Muscle layer of duodenum (tissue), 2 donors: ENCODE measurements around the gene LTBP2.

Source experiments
- H3K27ac ChIP-seq: one replicate; pipeline ENCODE4 v1.7.0; 2013; ENCODE audit warnings: mild to moderate bottlenecking, low read length
- H3K27me3 ChIP-seq: one replicate; pipeline ENCODE4 v1.7.0; 2013; ENCODE audit warnings: low read depth, mild to moderate bottlenecking, control low read depth, low read length
- H3K36me3 ChIP-seq, 2 donors: one replicate each; pipeline ENCODE4 v1.7.0; 2013; ENCODE audit warnings: low read length in 2 of 2, control low read depth in 1 of 2, mild to moderate bottlenecking in 1 of 2; ENCODE audit not compliant: insufficient read depth in 2 of 2, control insufficient read depth in 1 of 2
- H3K4me1 ChIP-seq, 2 donors: one replicate each; pipeline ENCODE4 v1.7.0; 2013; ENCODE audit warnings: low read length in 2 of 2, mild to moderate bottlenecking in 2 of 2, control low read depth in 1 of 2, moderate library complexity in 1 of 2; ENCODE audit not compliant: insufficient read depth in 2 of 2, control insufficient read depth in 1 of 2
- H3K4me3 ChIP-seq, 2 donors: one replicate each; pipeline ENCODE4 v1.7.0; 2013; ENCODE audit warnings: low read length in 2 of 2, low read depth in 1 of 2, mild to moderate bottlenecking in 1 of 2
- H3K9me3 ChIP-seq, 2 donors: one replicate each; pipeline ENCODE4 v1.7.0; 2013; ENCODE audit warnings: low read length in 2 of 2, control low read depth in 1 of 2, mild to moderate bottlenecking in 1 of 2; ENCODE audit not compliant: control insufficient read depth in 1 of 2
- donor health status: healthy.

Gene LTBP2

DNA sequence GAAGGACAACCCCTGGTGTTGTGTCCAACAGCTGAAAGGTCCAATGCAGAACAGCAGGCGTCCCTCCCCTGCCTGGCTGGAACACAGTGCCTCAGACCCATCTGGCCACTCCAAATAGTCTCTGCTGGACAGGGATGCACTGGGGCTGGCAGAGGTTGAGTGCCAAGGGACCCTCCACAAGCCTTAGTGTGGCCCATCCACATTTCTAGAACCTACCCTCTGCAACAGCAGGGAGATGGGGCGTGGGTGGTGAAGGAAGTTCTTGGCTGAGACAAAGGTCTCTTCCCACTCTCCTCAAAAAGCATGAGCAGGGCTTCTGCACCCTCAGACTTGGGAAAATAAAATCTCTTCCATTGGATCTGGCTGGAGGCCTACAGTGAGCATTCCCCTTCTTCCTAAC, 36.5 kb downstream of the LTBP2 start:
- peaks cover 7 to 18% of the 10 kb centered on the region in 2 donors for H3K4me1 ChIP-seq
- H3K27ac ChIP-seq, result no peak overlapping the region
- no peak overlapping the region for H3K4me3 ChIP-seq

DNA sequence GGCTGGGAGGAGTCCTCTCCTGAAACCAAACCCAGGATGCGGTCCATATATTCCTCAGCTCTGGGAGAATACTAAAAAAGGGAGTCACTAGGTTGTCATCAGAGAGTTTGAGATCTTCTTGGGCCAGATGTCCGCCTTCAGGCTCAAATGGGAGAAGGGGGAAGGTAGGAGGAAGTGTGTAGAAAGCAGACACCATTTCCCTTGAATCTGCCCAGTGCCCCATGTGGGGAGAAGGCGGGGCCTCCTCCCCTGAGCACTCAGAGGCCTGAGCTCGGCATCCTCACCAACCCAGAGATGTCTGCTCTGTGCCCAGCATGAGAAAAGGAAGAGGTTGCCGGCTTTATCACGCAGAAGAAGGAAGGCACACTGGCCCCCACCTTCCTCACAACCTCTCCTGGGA, 37.3 kb downstream of the LTBP2 start:
- no peak overlapping the region for H3K27ac ChIP-seq
- peaks cover 7 to 18% of the 10 kb centered on the region in 2 donors for H3K4me1 ChIP-seq
- H3K27me3 ChIP-seq, result no peaks in the 10 kb centered on the region
- peaks cover 0 to 10% of the 10 kb centered on the region in 2 donors for H3K36me3 ChIP-seq
- no peak overlapping the region for H3K4me3 ChIP-seq
- no peaks in the 10 kb centered on the region for H3K9me3 ChIP-seq

More for the DNA sequence above, 36.5 kb downstream of the LTBP2 start:
- no peaks in the 10 kb centered on the region for H3K27me3 ChIP-seq
- peaks cover 0 to 10% of the 10 kb centered on the region in 2 donors for H3K36me3 ChIP-seq
- no peaks in the 10 kb centered on the region for H3K9me3 ChIP-seq

DNA sequence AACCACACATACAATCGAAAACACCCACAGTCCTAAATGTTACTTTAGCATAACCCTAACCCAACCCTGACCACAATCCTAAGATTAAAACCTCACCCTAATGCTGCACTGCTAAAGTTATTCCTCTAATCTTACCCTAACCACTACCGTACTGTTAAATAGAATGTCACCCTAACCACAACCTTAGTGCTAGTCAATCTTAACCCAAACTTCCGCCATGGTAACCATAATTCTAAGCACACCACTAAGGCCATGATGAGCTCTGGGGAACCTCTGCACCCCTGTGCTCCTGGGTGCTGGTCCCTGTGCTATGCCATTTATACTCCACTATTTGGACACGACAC, 38.0 kb downstream of the LTBP2 start:
- H3K4me3 ChIP-seq, result no peak overlapping the region
- H3K9me3 ChIP-seq, result no peaks in the 10 kb centered on the region
- H3K4me1 ChIP-seq, result peaks cover 7 to 20% of the 10 kb centered on the region in 2 donors
- H3K27me3 ChIP-seq, result no peaks in the 10 kb centered on the region
- no peak overlapping the region for H3K27ac ChIP-seq
- peaks cover 0 to 10% of the 10 kb centered on the region in 2 donors for H3K36me3 ChIP-seq

DNA sequence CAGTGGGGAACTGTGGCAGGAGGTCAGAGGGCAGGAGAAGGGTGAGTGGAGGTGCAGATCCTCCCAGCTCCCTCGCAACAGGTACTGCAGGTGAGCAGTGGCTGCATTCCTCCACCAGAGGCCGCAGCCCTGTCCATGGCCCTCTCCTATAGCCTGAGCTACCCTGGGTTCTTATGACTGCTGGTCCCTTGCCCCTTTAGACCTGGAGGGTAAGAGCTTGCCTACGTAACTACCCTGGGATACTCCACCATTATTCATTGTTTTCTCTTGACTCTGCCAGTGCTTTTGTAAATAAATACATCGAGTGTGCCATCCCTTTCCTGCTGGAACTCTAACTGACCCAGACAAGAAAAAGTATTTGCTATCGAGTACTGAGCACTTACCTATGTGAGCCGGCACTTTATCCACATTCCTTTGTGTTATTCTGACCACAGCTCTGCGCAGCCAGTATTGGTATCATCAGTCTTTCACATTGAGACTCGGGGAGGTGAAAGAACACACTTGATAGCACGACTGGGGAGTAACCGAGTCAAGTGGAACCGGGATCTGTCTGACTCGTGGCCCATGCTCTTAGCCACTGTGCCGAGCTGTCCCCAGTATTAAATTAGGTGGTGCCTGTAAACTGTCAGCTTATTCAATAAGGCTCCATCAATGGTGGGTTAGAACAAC, 38.5 kb downstream of the LTBP2 start:
- no peak overlapping the region for H3K4me3 ChIP-seq
- no peaks in the 10 kb centered on the region for H3K27me3 ChIP-seq
- no peaks in the 10 kb centered on the region for H3K9me3 ChIP-seq
- H3K27ac ChIP-seq, result no peak overlapping the region
- peaks cover 0 to 10% of the 10 kb centered on the region in 2 donors for H3K36me3 ChIP-seq
- peaks cover 7 to 25% of the 10 kb centered on the region in 2 donors for H3K4me1 ChIP-seq

DNA sequence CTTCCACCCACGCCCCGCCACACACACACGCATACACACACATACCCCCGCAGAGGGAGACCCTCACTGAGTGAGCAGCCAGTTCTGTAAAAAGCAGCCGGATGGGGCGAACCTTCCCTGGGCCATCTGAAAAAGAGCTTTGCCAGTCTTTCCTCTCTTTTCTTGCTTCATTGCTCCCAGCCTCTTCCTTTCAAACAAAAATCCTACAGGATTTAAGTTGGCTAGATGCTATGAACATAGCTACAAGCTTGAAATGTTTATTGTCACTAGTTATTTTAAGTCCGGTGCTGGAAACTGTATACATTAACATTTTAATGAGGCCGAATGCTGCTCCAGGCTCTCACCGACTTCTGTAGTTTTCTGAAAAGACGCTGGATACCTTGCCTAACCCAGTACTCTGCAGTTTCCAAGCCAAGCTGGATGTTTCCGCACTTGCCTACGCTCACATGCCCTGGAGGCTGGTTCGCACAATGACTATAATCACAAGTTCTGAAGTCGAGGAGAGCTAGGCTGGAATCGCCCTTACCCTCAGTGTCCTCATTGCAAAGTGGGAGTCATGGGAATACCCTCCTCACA, 39.2 kb downstream of the LTBP2 start:
- H3K4me3 ChIP-seq, result peak overlapping the region in 1 of 2 donors; percentile 41
- peaks cover 7 to 32% of the 10 kb centered on the region in 2 donors for H3K4me1 ChIP-seq
- H3K9me3 ChIP-seq, result no peaks in the 10 kb centered on the region
- H3K27ac ChIP-seq, result peak overlapping the region; percentile 18
- H3K27me3 ChIP-seq, result no peaks in the 10 kb centered on the region
- peaks cover 0 to 10% of the 10 kb centered on the region in 2 donors for H3K36me3 ChIP-seq

DNA sequence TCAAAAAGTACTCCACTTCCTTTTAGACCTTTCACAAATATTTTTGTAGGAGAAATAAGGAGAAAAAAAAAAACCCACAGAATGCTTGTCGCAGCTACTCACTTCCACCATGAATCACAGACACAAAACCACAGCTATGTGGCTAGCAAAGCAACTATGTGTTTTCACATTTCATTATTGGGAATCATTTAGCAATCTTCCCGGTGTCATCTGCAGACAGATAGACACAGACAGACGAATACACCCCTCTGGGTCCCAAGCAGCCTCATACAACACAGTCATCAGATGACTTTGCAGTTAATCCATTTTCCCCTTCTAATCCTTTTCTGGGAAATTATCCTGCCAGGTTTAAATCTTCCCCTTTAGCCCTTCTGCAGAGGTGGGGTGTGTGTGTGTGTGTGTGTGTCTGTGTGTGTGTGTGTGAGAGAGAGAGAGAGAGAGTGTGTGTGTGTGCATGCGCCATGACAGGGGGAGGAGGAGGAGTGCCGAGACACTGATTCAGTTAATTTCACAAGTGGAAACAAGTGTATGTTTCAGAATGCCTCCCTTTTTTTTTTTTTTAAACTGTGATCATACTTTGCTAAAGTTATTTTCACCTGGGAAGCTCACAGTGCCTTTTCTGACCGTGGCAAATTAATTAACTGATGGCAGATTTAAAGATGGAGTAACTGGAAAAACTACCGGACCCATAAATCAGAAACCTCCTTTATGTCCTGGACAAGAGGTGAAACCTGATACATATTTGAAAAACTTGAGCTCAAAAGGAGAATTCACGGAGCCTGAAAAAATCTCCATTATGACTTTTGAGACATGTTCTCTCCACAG, 39.9 kb downstream of the LTBP2 start:
- no peaks in the 10 kb centered on the region for H3K27me3 ChIP-seq
- H3K4me1 ChIP-seq, result peaks cover 7 to 32% of the 10 kb centered on the region in 2 donors
- H3K4me3 ChIP-seq, result peak overlapping the region in 1 of 2 donors; percentile 41
- H3K9me3 ChIP-seq, result no peaks in the 10 kb centered on the region
- peak overlapping the region; percentile 18 for H3K27ac ChIP-seq
- peaks cover 0 to 10% of the 10 kb centered on the region in 2 donors for H3K36me3 ChIP-seq

DNA sequence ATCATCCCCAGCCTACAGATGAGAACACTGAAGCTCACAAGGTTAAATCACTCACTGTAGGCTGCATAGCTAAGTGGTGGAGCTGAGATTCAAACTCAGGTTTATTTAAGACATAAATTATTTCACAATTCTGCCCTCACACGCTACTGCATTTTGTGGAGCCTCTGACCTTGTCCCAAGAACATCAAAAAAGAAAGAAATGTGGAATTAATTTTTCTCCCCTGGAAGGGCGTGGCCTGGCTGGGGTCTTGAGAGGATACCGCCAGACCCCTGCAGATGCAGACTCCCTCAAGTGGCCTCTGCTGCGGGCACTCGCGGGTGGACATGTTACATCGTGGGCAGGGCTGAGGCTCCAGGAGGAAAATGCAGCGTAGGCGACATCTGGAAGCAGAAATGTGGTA, 40.6 kb downstream of the LTBP2 start:
- peaks cover 7 to 32% of the 10 kb centered on the region in 2 donors for H3K4me1 ChIP-seq
- no peak overlapping the region for H3K27ac ChIP-seq
- peaks cover 0 to 10% of the 10 kb centered on the region in 2 donors for H3K36me3 ChIP-seq
- H3K27me3 ChIP-seq, result no peaks in the 10 kb centered on the region
- H3K9me3 ChIP-seq, result no peaks in the 10 kb centered on the region
- peak overlapping the region in 1 of 2 donors; percentile 41 for H3K4me3 ChIP-seq

DNA sequence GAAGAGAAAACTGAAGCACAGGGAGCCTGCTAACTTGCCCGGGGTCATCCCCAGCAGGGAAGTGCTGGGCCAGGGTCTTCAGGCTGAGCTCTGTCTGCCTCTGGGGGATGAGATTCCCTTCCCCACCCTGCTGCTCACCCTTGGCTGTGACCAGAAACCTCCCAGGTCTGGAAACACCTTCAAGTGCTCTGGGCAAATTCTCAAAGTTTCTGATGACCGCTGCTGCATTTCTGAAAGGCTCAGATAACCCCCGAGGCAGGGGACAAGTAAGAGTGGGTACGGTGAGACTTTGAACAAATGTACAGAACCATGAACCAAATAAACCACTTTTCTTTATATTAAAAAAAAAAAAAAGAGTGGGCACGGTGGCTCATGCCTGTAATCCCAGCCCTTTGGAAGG, 41.3 kb downstream of the LTBP2 start:
- peaks cover 7 to 32% of the 10 kb centered on the region in 2 donors for H3K4me1 ChIP-seq
- H3K9me3 ChIP-seq, result no peaks in the 10 kb centered on the region
- no peaks in the 10 kb centered on the region for H3K27me3 ChIP-seq
- peaks cover 0 to 10% of the 10 kb centered on the region in 2 donors for H3K36me3 ChIP-seq
- no peak overlapping the region for H3K27ac ChIP-seq
- H3K4me3 ChIP-seq, result no peak overlapping the region

DNA sequence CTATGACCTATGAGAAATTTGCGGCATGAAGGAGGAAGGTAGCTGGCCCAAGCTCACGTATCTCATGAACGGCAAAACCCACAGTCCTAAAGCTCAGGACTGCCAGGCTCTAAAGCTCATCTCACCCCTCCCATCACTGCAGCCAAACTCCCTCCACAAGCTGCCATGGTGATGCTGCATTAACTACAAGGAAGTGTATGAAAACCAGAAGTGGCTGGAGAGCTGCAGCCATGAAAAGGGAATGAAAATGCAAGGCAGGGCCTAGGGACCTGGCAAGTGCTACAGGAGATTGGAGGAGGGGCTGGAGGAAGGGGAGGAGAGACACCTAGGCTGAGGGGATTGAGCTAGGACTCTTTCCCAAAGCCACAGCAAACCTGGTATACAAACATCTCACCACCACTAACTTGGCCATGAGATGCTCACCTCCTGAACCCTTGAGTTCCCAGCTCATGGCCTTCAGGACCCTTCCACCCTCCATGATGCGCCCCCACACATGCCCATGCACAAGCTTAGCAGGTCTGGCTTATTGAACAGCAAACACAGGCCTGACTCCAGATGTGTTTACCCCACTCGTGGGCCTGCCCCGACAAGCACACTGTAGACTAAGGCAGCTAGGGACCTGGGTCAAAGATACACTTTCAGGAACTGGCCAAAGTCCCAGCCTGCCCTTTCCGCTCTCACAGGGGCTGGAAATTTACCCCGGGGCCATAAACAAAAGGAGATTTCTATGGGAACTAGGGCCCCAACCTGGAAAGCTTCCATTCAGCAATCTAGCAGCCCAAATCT, 42.0 kb downstream of the LTBP2 start:
- Histone ChIP-seq H3K4me1 (peaks cover 7 to 36% of the 10 kb centered on the region in 2 donors), H3K4me3 (no peak overlapping the region)

DNA sequence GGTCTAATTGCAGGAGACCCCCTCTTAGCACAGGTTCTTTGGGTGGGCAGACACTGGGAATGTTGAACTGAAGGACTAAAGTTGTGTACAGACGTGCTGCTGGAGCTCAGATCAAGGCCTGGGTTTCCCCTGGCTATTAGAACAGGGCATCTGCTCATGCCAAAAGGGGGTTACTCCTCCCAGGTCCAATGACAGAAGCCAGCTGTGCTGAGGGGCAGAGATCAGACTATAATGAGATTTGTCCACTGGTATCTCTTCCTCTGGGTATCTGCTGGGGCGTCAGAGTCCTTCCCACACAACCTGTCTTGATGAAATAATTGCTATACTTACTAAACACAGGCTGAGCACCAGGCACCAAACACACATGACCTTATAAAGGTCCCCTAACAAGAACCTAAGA, 42.6 kb downstream of the LTBP2 start:
- no peak overlapping the region for H3K27ac ChIP-seq
- H3K4me1 ChIP-seq, result peaks cover 7 to 36% of the 10 kb centered on the region in 2 donors

More for the DNA sequence above, 42.0 kb downstream of the LTBP2 start:
- H3K9me3 ChIP-seq, result no peaks in the 10 kb centered on the region
- no peaks in the 10 kb centered on the region for H3K27me3 ChIP-seq
- H3K36me3 ChIP-seq, result peaks cover 0 to 10% of the 10 kb centered on the region in 2 donors
- no peak overlapping the region for H3K27ac ChIP-seq

DNA sequence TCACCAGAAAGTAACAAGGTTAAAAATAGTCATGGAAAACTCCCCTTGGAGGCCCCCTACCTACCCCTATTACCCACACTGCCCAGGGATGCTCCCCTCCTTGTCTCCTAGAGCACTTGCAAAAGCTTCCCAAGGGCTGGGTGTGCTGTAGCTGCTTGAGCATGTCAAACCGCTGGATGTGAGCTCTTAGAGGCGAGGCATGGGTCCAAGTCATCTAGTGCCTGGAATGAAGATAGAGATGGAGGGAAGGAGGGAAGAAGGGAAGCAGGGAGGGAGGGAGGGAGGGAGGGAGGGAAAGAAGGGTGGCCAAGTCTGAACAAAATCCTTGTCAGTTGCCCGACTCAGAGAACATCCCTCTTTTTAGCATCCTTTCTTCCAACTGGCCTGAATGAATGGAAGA, 43.1 kb downstream of the LTBP2 start:
- H3K36me3 ChIP-seq, result peaks cover 0 to 10% of the 10 kb centered on the region in 2 donors
- H3K4me1 ChIP-seq, result peaks cover 7 to 36% of the 10 kb centered on the region in 2 donors
- H3K9me3 ChIP-seq, result no peaks in the 10 kb centered on the region
- H3K27ac ChIP-seq, result no peak overlapping the region
- no peak overlapping the region for H3K4me3 ChIP-seq
- H3K27me3 ChIP-seq, result no peaks in the 10 kb centered on the region

More for the DNA sequence above, 42.6 kb downstream of the LTBP2 start:
- peaks cover 0 to 10% of the 10 kb centered on the region in 2 donors for H3K36me3 ChIP-seq
- no peak overlapping the region for H3K4me3 ChIP-seq
- no peaks in the 10 kb centered on the region for H3K9me3 ChIP-seq
- H3K27me3 ChIP-seq, result no peaks in the 10 kb centered on the region
